Large intestine (tissue), 3 donors: ENCODE data around the gene TRIM68. TPM values are rescaled to one million over a fixed set of nuclear protein-coding genes. Genes with fewer than 3 reads are reported as not detected.

Source experiments
- DNase-seq, 2 donors: peaks; one replicate each; pipeline versions ENCODE4 v3.0.0 to v3.0.0-alpha.2; 2013
- H3K27ac ChIP-seq: one replicate; pipeline ENCODE4 v1.5.1; 2013; ENCODE audit warnings: low read length
- H3K27me3 ChIP-seq: 2 replicates; pipeline ENCODE4 v1.6.1; 2013; ENCODE audit warnings: low read length; ENCODE audit not compliant: control insufficient read depth, insufficient read depth
- H3K36me3 ChIP-seq: 2 replicates; pipeline ENCODE4 v1.6.1; 2013; ENCODE audit warnings: low read length; ENCODE audit not compliant: control insufficient read depth, insufficient read depth
- H3K4me1 ChIP-seq: one replicate; pipeline ENCODE4 v1.6.1; 2013; ENCODE audit warnings: low read length; ENCODE audit not compliant: control insufficient read depth, insufficient read depth
- H3K4me3 ChIP-seq: one replicate; pipeline ENCODE4 v1.5.1; 2013; ENCODE audit warnings: low read length
- H3K9me3 ChIP-seq: one replicate; pipeline ENCODE4 v1.6.1; 2013; ENCODE audit warnings: mild to moderate bottlenecking, low read depth, low read length, moderate library complexity; ENCODE audit not compliant: control insufficient read depth
- WGBS: methylation state at CpG from one replicate; pipeline ENCODE4 v1.1.5; 2013; ENCODE audit warnings: low lambda C conversion rate; ENCODE audit not compliant: insufficient coverage; 5-methylcytosine and 5-hydroxymethylcytosine counted together
- polyA plus RNA-seq: library from polyadenylated mRNA; unstranded; fragments of 120-200 nt; gene quantifications from one replicate; pipeline ENCODE4 v1.2.1, GENCODE V29; 2013

The TRIM68 gene
- polyA plus RNA-seq, 1 donor: 19.8 TPM

GRCh38 chr11:4639931-4640330, 31.9 kb upstream of the TRIM68 start:
- Histone ChIP-seq H3K4me1 (no peaks in the 10 kb centered on the region), H3K27ac (no peak overlapping the region), H3K4me3 (no peak overlapping the region), H3K27me3 (peaks cover 10% of the 10 kb centered on the region), H3K36me3 (no peaks in the 10 kb centered on the region), H3K9me3 (no peaks in the 10 kb centered on the region)
- no CpG with 5 or more reads among the region's 6 CpGs for WGBS
- no peak for DNase-seq

GRCh38 chr11:4637662-4638047, 29.6 kb upstream of the TRIM68 start:
- WGBS: 100% methylated on average over 2 of the region's 3 CpGs
- H3K27me3 ChIP-seq: peaks cover 10% of the 10 kb centered on the region
- no peak for DNase-seq

DNA sequence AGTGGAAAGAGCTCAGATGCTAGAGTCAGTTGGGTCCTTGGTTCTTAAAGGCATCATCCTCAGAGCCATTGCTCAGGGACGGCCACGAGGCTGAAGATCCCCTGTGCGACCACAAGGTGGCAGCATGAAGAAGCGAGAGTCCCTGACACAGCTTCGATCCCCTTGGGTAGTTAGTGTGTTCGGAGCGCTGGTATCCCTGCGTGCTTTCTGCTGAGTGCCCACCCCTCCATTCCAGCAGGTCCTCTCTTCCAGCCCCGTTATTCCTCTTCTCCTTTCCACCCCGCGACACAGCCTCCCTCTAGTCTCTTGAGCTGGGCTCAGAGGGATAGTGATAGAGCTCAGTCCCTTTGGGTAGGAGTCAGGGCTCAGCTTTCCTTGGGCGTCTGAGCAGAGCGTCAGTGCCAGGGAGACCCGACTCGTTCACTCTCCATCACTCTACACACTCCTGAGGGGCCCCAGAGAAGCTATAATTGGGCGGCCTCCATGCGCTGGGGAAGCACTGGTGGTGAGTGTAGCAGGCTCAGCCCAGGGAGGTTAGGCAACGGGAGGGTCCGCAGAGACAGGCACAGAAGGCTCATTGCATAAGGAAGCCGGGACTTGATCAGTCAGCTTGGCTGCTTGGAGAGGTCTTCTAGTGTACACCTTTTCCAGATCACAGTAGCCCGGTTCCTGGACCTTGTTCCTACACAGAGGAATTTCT, 29.1 kb upstream of the TRIM68 start, which contains the start of gene OR51D1:
Gene OR51D1, plus strand, starts transcription at position 516 of the 700 bp plus-strand sequence. CDS start 2,314 bp downstream, outside the sequence.
- H3K4me3 ChIP-seq: no peak within 1 kb of the TSS

More at GRCh38 chr11:4637662-4638047, 29.6 kb upstream of the TRIM68 start:
- no peaks in the 10 kb centered on the region for H3K36me3 ChIP-seq
- H3K4me1 ChIP-seq: no peaks in the 10 kb centered on the region
- H3K4me3 ChIP-seq: no peak overlapping the region
- no peak overlapping the region for H3K27ac ChIP-seq
- no peaks in the 10 kb centered on the region for H3K9me3 ChIP-seq

GRCh38 chr11:4636136-4636535, 28.1 kb upstream of the TRIM68 start:
- WGBS: 100% methylated on average over 1 of the region's 2 CpGs
- Histone ChIP-seq H3K4me3 (no peak overlapping the region), H3K27ac (no peak overlapping the region), H3K27me3 (peaks cover 10% of the 10 kb centered on the region), H3K9me3 (no peaks in the 10 kb centered on the region), H3K36me3 (no peaks in the 10 kb centered on the region), H3K4me1 (no peaks in the 10 kb centered on the region)
- no peak for DNase-seq

More for the DNA sequence above, 29.1 kb upstream of the TRIM68 start, which contains the start of gene OR51D1:
- H3K9me3 ChIP-seq: no peaks in the 10 kb centered on the region
- H3K27me3 ChIP-seq: peaks cover 10% of the 10 kb centered on the region
- no peaks in the 10 kb centered on the region for H3K4me1 ChIP-seq
- DNase-seq: peak; percentile 34 to 56
- no CpG with 5 or more reads among the region's 21 CpGs for whole genome bisulfite sequencing
- no peak within 1 kb of the TSS for H3K27ac ChIP-seq
- no peaks in the 10 kb centered on the region for H3K36me3 ChIP-seq

- H3K4me3 ChIP-seq: no peak overlapping the region
- H3K9me3 ChIP-seq: no peaks in the 10 kb centered on the region
- no peaks in the 10 kb centered on the region for H3K36me3 ChIP-seq
- no peak overlapping the region for H3K27ac ChIP-seq
- H3K27me3 ChIP-seq: peaks cover 2% of the 10 kb centered on the region
- DNase-seq: peak; percentile 11 to 46
- no CpG with 5 or more reads among the region's 15 CpGs for WGBS
- H3K4me1 ChIP-seq: no peaks in the 10 kb centered on the region
Measured at GRCh38 chr11:4626207-4627099, 18.4 kb upstream of the TRIM68 start.

DNA sequence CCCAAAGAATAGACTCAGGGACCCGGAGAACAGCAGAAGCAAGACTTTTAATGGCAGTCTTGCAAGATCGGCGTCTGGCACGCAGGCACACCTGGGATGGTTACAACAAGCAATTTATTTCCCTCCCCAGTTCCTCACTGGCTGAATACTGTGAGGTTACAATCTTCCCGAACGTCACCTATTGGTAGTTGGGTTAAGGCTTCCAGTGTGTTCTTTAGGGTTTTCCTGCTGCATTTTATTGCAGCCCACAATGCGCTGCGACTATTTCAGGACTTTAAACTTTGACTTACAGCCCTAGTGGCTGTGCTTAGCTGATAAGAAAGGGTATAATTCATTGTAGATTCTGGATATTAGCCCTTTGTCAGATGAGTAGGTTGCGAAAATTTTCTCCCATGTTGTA, 11.5 kb upstream of the TRIM68 start:
- Histone ChIP-seq H3K36me3 (no peaks in the 10 kb centered on the region), H3K4me3 (no peak overlapping the region), H3K4me1 (no peaks in the 10 kb centered on the region), H3K9me3 (no peaks in the 10 kb centered on the region), H3K27ac (no peak overlapping the region), H3K27me3 (no peaks in the 10 kb centered on the region)
- 49% methylated on average over 5 of the region's 9 CpGs for WGBS
- peak; percentile 32 to 65 for DNase-seq

DNA sequence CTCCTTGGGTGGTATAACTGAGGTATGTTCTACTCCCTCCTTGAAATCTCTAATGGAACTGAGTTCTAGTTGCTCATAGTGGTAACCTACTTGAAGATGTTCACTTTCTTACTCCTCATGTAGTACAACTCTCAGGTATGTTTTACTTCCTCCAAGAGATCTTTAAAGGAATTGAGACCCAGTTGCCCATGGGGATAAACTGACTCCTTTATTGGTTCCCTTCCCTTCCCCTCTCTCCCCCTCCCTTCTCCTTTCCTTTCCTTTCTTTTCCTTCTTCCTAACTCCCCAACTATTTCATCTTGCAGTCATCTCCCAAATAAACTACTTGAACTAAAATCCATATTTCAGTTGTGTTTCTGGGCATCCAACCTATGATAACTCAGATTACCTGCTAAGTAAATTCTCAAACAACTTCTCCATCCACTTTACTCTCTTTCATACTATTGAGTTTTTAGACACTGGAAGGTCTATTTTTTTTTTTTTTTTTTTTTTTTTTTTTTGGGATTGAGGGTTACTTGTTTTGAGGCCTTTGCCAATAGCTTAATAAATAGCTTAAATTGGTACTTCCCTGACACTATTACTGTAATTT, 7.9 kb upstream of the TRIM68 start:
- no peaks in the 10 kb centered on the region for H3K27me3 ChIP-seq
- no peaks in the 10 kb centered on the region for H3K9me3 ChIP-seq
- no peak overlapping the region for H3K4me3 ChIP-seq
- no peak overlapping the region for H3K27ac ChIP-seq
- DNase-seq: no peak
- no peaks in the 10 kb centered on the region for H3K4me1 ChIP-seq
- H3K36me3 ChIP-seq: no peaks in the 10 kb centered on the region

DNA sequence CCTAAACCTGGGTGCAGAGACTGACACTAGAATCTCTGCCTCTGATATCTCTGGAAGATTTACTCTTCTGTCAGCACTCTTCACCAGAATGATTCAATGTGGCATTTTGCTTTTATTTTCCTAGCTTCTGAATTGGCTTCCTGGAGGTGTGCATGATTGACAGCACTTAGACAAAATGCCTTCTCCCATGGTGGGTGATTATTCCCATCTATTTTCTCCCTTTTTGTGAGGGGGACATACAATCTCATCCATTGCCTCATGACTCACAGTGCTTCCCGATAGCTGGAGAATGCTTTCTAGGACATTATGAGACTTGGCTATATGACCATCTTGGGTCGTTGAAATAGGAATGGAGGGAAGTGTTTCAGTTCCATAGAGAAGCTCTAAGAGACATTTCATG, 4.0 kb upstream of the TRIM68 start:
- Histone ChIP-seq H3K4me1 (peaks cover 1% of the 10 kb centered on the region), H3K4me3 (no peak overlapping the region), H3K9me3 (no peaks in the 10 kb centered on the region), H3K27me3 (no peaks in the 10 kb centered on the region), H3K36me3 (no peaks in the 10 kb centered on the region), H3K27ac (no peak overlapping the region)
- DNase-seq: no peak
- WGBS: no CpG with 5 or more reads among the region's 2 CpGs

GRCh38 chr11:4610258-4610935, 2.4 kb upstream of the TRIM68 start:
- Histone ChIP-seq H3K36me3 (no peaks in the 10 kb centered on the region), H3K27ac (no peak overlapping the region), H3K4me1 (peaks cover 10% of the 10 kb centered on the region), H3K9me3 (no peaks in the 10 kb centered on the region), H3K4me3 (no peak overlapping the region), H3K27me3 (no peaks in the 10 kb centered on the region)
- WGBS: 78% methylated on average over 1 of the region's 3 CpGs
- no peak for DNase-seq

DNA sequence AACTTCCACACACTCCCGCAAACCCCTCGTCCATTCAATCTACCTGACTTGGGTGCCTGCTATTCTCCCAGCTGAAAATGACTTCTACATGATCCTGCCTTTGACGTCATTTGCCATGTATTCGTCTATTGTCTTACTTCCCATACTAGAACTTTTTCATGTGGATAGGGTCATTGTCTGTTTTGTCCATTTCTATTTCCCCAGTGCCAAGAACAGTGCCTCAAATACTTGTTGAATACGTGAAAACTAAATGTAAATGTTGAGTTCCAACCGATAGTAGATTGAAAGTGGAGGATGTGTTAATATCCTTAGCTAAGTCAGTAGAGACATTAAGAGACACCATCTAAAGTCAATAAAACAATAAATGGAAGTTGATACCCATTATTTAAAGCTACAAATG, 935 bp downstream of the TRIM68 start:
- H3K36me3 ChIP-seq: peaks cover 19% of the 10 kb centered on the region
- H3K27ac ChIP-seq: no peak overlapping the region
- no peaks in the 10 kb centered on the region for H3K9me3 ChIP-seq
- peak overlapping the region; percentile 79 for H3K4me3 ChIP-seq
- H3K4me1 ChIP-seq: peaks cover 10% of the 10 kb centered on the region
- peak in 1 of 2 donors; percentile 42 for DNase-seq
- WGBS: 39% methylated on average over 4 of the region's 6 CpGs
- H3K27me3 ChIP-seq: no peaks in the 10 kb centered on the region
